ENCODE data around the gene MACROD2.
"Not testable (repeated sequence)": the region's sequence is repeated elsewhere in the genome, so short reads cannot be mapped to it uniquely, and the experiment has no call there.

MACROD2 gene

DNA sequence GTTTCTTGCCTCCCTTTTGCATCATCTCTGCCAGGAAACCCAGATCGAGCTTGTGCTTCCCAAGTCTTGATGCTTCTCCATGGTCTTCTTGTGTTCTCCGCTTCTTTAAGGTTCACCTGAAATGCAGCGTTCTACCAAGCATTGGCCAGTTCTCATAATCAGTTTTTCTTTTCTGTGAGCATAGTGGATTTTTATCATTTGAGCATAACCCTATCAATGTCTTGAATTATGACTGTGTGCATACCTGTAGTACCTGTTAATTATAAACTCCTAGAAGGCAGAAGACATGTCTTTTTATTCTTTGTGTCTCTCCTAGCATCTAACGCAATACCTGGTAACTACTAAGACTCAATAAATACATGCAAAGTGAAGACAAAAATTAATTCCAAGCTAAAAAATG lies 1146.5 kb downstream of the MACROD2 start:
- no peak for DNase-seq

DNA sequence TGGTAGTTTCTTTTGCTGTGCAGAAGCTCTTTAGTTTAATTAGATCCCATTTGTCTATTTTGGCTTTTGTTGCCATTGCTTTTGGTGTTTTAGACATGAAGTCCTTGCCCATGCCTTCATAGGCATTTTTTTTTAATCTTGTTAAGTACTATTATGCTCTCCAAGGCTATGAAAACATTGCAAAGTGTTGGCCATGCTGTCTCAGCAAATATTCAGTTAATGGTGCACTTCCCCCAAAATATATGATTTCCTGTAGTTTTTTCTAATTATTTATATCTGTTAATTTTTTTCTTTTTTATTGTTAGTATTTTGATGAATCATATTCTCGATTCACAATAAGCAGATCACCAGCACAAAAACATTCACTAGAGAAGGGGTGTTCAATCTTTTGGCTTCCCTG lies 1148.2 kb downstream of the MACROD2 start:
- DNase-seq = no peak

GRCh38 chr20:15144916-15145315 lies 1149.6 kb downstream of the MACROD2 start:
- DNase-seq = no peak

- no peak for DNase-seq
Observed at GRCh38 chr20:15146948-15147347, 1151.6 kb downstream of the MACROD2 start.

DNA sequence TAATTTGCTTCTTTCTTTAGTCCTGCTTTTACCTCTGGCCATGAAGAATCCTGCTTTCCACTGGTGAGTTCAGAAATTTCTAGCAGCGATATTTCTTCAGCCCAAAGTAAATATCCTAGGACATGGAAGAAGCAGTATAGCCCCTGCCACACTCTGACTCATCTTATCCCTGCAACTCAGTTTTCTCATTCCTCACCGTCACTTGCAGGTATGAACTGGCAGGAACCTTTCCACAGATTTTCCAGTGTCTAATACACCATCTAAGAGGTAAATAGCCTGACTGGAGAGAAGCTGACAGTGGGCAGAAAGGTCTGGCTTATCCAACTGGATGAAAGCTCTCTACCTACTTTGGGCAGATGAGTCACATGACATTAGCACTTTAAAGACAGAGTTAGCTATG lies 1158.8 kb downstream of the MACROD2 start:
- DNase-seq = no peak

- no peak for DNase-seq
Observed at GRCh38 chr20:15155848-15156401, 1160.6 kb downstream of the MACROD2 start.

DNA sequence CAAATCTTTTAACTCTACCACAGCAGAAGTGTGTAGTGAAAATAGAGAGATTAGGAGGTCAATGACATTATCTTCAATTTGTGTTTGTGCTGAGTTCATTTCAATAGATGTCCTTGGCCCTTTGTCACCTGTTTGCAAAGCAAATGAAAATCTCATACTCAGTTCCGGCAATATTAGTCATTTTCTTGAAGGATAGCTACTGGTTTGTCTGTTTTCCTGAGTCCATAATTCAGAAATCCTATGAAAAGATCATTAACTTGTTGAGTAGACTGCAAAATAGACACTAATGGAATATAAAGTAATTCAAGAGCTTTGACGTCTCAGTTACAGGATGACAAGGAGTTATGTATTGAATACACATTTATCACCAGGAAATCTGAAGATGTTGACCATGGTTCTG lies 1163.2 kb downstream of the MACROD2 start:
- DNase-seq = no peak

- no peak for DNase-seq
Observed at GRCh38 chr20:15162079-15162647, 1166.8 kb downstream of the MACROD2 start.

DNA sequence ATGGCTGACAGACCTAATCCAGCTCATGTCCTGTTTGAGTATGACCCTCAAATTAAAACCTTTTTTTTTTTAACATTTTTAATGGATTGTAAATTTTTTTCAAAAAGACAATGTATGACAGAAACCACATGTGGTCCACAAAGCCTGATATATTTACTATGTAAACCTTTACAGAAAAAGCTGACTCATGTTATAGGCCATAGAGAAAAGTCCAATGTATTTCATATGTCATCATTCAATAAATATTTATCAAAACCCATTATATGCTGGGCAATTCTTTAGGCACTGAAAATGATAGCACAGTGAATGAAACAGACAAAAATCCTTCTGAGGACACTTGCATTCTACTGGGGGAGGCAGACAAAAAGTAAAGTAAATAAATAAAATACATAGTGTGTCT lies 1168.3 kb downstream of the MACROD2 start:
- no peak for DNase-seq

DNA sequence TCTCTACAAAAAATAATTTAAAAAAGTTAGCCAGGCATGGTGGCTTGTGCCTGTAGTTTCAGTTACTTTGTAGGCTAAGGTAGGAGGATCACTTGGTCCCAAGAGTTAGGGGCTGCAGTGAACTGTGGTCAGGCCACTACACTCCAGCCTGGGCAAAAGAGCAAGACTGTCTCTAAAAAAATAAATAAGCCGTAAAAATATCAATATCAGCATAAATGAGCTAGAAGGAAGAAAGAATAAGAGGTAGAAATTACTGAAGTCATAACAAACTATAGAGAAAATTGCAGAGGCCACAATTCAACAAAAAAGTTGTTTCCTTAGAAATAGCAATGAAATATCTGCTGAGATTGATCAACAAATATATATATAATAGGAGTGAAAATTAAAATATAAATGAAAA lies 1169.4 kb downstream of the MACROD2 start:
- DNase-seq = no peak

GRCh38 chr20:15166744-15167143 lies 1171.4 kb downstream of the MACROD2 start:
- no peak for DNase-seq

GRCh38 chr20:15171016-15171415 lies 1175.7 kb downstream of the MACROD2 start:
- DNase-seq = no peak

DNA sequence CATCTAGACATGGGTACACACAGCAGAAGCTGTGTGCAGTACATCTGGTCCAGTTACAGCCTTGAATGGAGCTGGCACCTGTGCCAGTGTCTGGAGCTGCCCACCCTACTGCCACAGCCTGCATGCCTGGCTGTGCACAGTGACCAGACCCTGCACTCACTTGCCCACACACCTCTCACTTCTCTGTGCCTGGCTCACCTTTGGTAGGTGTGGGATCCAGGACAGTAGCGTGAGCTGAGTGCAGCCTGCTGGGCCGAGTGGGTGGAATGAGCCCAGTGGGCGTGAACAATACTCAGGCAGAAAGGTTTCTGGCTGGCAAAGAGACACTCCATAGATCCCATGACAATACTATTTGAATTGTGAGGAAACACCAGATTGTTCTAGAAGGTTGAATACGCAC lies 1181.6 kb downstream of the MACROD2 start:
- no peak for DNase-seq

DNA sequence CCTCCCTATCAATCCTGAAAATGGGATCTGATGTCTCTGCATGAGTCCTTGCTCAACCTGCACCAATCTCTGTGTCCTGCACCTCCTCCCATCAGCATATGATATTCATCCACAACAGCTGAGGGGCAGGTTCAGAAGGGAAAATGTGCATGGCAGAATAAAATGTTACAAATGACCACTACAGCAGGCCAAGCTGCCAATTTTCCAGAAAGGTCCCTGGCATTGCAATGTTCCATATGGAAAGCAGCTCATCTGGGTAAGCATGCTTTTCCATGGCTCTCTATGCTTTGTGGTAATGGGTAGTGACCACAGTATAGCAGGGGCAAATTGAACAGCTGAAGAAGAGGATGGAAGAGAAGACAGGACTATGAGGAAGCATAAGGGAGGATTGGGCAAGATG lies 1183.3 kb downstream of the MACROD2 start:
- DNase-seq = no peak

GRCh38 chr20:15179381-15179780 lies 1184.1 kb downstream of the MACROD2 start:
- peak; percentile 65 to 89 for DNase-seq

DNA sequence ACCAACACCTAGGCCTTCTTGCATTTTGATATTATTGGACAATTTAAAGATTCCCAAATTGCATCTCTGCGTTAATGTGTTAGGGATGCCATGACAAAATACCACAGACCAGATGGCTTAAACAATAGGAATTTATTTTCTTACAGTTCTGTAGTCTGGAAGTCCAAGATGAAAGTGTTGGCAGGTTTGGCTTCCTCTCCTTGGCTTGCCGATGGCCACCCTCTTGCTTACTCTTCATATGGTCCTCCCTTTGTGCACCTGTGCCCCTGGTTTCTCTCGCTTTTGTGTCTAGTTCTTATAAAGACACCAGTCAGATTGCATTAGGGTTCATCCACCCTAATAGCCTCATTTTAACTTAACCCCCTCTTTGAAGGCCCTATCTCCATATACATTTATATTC lies 1184.5 kb downstream of the MACROD2 start:
- peak in 1 of 2 experiments; percentile 48 for DNase-seq

DNA sequence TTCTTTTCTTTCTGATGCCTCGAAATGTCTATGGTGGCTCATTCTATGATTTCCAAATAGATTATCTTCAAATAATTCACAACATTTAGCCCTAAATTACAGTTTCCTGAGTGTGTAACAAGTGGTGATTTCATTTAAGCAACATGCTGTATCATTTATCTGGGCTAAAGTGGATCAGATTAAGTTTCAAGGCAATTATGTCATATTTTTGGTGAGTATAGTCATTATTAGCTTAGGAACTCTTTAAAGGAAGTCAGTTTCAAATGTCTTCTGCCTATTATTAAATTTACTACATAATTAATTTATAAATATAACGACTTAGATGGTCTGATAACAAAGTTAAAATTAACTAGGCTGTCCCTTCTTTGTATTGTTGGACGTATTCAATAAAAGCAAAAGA lies 1190.0 kb downstream of the MACROD2 start:
- no peak for DNase-seq

DNA sequence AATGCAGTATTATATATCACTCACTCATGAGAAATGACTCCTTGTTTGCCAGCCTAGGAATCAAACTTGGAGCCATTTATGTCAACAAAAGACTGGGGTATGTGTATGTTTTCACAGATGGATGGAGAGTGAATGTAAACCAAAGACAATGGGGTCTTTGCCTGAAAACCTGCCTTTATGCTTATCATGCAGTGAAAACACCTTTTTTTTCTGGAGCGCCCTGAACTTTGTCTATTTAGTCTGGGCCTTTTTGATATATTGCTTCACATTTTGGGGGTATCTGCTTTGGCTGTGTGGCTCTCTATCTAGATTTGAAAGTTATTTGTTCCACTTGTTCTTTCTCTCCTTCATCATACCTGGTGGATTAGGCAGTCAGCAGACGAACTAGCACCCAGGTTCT lies 1190.6 kb downstream of the MACROD2 start:
- no peak for DNase-seq

GRCh38 chr20:15187612-15188011 lies 1192.3 kb downstream of the MACROD2 start:
- DNase-seq = no peak

DNA sequence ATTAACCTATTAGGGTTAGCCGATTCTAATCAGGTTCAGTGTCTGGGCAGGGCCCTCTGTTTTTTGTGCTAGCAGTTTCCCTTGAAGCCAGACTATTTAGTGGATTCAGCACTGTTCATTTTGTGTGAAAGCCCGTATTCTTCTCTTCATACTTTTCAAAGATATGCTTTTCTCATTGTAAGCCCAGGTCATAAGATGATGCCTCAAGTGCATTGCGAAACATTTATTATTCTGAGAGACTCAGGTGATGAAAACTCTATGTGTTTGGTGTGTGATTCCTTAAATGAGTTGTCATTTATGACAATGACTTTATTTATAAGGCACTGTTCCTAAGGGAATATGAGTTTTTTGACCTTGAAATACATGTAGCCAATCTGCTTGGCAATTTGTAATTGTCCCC lies 1193.1 kb downstream of the MACROD2 start:
- DNase-seq = no peak

DNA sequence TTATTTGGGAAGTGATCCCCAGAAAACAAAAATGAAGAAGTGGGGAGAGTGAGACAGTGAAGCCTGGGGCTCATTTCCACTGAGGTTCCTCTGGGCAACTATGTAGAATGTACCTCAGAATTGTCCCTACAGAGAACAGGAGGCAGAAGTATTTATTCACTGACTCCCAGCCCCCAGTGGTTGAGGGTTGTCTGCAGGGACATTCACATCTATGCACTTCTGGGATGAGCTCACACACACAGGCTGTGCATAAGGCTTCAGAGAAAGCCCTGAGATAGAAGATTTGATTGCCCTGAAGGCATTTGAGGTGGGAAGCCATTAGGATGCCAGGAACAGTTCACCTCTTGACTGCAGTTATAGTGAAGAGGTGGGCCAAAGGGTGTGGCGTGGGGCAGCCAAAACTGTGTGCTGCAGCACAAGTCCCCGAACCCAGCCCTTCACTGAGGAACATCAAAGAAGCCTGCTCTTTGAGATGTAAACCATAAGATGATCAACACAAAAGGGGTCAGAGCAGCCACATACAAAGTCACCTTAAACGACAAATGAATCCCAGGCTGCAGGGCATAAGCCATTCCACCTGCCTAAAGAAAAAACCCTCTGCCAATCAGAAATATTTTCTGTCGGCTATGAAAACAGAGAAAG lies 1195.9 kb downstream of the MACROD2 start:
- DNase-seq = no peak

DNA sequence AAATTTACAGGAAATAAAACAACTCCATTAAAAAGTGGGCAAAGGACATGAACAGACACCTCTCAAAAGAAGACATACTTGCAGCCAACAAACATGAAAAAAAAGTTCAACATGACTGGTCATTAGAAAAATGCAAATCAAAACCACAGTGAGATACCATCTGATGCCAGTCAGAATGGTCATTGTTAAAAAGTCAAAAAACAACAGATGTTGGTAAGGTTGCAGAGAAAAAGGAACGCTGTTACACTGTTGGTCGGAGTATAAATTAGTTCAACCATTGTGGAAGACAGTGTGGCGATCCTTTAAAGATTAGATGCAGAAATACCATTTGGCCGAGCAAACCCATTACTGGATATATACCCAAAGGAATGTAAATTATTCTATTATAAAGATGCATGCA lies 1200.1 kb downstream of the MACROD2 start:
- DNase-seq = no peak

DNA sequence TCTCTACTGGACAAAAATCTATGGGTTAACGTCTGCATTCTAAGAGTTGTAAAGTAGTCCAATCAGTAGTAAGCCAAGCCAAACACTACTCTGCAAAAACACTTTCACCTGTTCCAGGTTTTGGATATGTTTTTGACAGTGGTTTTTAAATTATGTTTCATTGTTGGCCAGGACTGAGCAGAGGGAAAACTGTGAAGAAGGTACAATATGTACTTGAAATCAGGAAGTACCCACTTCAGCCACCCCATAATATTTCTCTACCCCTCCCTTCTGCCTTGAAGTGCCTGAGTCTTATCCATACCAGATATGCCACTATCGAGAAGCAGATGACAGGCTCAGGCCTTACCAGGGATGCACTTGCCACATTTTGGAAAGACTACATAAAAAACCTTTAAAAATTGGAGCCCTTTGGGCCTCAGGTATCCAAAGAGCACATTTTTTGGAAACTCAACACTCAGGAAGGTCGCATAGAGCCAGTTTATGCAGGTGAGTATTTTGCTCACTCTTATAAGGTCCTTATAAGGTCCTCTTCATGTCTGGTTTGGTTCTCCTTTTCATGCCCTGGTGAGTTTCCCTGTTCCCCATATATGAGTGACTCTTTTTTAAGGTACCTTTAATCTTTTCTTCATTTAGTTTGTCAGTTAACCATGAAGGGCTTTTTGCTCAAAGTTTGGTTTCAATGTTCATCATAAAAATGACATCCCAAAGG lies 1201.4 kb downstream of the MACROD2 start:
- no peak for DNase-seq

DNA sequence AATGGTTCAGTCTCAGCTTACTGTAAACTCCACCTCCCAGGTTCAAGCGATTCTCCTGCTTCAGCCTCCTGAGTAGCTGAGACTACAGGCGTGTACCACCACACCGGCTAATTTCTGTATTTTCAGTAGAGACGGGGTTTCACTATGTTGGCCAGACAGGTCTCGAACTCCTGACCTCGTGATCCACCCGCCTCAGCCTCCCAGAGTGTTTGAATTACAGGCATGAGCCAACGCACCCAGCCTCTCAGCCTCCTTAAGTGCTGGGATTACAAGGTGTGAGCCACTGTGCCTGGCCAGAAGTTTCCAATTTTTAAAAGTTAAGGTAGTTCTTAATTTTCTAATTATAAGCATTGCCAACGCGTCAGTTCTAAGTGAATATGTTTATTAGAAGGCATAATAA lies 1202.7 kb downstream of the MACROD2 start:
- not testable (repeated sequence) for DNase-seq
